ENCODE data around the gene GPX4.

The GPX4 gene

GRCh38 chr19:1104311-1105007 is 665 bp downstream of the GPX4 start:
- peak; percentile 12 for TF ChIP-seq CTCF (IDR thresholded peaks at IDR 0.05; ENCODE audit: borderline replicate concordance, control extremely low read depth, extremely low read depth, insufficient read depth, missing control alignments)
- peak; percentile 89 for DNase-seq (ENCODE audit: low spot score)
- in situ Hi-C loops (cut with MboI; ENCODE audit: low sequenced_read_pairs, unreplicated experiment): no loop called here

GRCh38 chr19:1105008-1105872 is 1.4 kb downstream of the GPX4 start:
- in situ Hi-C loops (cut with MboI; ENCODE audit: low sequenced_read_pairs, unreplicated experiment): no loop called here
- peak; percentile 61 for DNase-seq (ENCODE audit: low spot score)
- TF ChIP-seq CTCF (IDR thresholded peaks at IDR 0.05; ENCODE audit: borderline replicate concordance, control extremely low read depth, extremely low read depth, insufficient read depth, missing control alignments): no peak

DNA sequence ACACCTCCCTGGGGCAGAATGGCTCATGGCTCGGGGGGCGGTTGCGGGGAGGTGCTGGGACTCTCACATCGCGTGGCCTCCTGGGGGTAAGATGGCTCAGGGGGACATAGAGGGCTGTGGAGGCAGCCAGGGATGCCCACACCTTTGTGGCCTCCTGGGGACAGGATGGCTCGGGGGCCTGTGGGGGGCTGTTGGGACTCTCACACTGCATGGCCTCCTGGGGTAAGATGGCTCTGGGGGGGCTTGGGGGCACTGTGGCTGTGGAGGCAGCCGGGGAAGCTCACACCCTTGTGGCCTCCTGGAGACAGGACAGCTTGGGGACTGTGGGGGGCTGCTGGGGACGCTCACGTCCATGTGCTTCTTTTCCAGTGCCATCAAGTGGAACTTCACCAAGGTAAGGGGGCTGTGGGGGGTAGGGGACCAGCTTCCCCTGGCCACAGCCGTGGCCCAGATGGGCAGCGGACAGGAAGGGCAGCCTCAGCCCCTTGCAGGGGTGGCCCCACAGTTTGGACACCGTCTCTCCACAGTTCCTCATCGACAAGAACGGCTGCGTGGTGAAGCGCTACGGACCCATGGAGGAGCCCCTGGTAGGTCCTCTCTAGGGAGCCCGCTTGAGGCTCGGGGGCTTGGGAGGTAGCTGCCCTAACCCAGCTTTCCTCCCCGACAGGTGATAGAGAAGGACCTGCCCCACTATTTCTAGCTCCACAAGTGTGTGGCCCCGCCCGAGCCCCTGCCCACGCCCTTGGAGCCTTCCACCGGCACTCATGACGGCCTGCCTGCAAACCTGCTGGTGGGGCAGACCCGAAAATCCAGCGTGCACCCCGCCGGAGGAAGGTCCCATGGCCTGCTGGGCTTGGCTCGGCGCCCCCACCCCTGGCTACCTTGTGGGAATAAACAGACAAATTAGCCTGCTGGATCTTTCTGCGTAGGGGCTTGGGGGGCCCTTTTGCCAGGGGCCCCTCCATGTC is 2.4 kb downstream of the GPX4 start:
- in situ Hi-C loops (cut with MboI; ENCODE audit: low sequenced_read_pairs, unreplicated experiment): no loop called here
- no peak for TF ChIP-seq CTCF (IDR thresholded peaks at IDR 0.05; ENCODE audit: borderline replicate concordance, control extremely low read depth, extremely low read depth, insufficient read depth, missing control alignments)
- no peak for DNase-seq (ENCODE audit: low spot score)

GRCh38 chr19:1106841-1107660 is 3.3 kb downstream of the GPX4 start:
- DNase-seq (ENCODE audit: low spot score): no peak
- in situ Hi-C loops (cut with MboI; ENCODE audit: low sequenced_read_pairs, unreplicated experiment): no loop called here
- TF ChIP-seq CTCF (IDR thresholded peaks at IDR 0.05; ENCODE audit: borderline replicate concordance, control extremely low read depth, extremely low read depth, insufficient read depth, missing control alignments): peak; percentile 16

DNA sequence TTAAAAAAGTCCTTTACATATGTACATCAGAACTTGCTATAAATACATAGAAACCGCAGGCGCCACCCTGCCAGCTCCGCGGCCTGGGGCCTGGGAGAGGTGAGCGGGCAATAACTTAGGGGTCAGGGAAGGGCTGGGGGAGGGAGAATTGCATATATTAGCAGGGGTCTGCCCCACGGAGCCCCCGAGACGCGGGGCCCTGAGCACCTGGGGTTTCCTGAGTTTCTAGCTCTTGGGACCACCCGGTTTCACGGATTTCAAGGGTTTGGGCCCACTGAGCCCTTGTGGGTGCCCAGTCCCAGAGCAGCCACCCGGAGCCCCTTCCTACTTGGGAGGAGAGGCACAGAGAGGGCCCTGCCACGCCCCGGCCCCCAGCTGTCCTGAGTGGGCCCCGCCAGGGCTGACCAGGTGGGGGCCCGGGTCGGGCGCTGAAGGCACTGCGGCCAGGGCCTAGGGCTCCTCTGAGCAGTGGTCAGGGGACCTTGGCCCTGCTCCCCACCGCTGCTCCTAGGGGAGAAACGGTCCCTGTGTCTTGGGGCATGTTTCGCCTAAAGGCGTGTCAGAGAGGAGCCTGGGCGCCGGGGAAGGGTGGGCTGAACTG is 4.0 kb downstream of the GPX4 start:
- no peak for TF ChIP-seq CTCF (IDR thresholded peaks at IDR 0.05; ENCODE audit: borderline replicate concordance, control extremely low read depth, extremely low read depth, insufficient read depth, missing control alignments)
- no peak for DNase-seq (ENCODE audit: low spot score)
- in situ Hi-C loops (cut with MboI; ENCODE audit: low sequenced_read_pairs, unreplicated experiment): no loop called here
